Type B pancreatic cell (in vitro differentiated cells): ENCODE data around the gene SAMD11. TPM values are rescaled to one million over a fixed set of nuclear protein-coding genes. Genes with fewer than 3 reads are reported as not detected.
A peak's percentile ranks its signal among the peaks of the same experiment; 100 is the strongest.

Source experiments
- DNase-seq: peaks from one replicate; pipeline ENCODE4 v3.0.0; 2021; ENCODE audit warnings: mixed read lengths; ENCODE audit not compliant: unreplicated experiment; ENCODE audit errors: extremely low spot score
- H3K27ac Mint-ChIP-seq: 2 replicates; pipeline ENCODE4 v1.8.0; 2021; ENCODE audit warnings: mild to moderate bottlenecking, mixed read lengths
- H3K27me3 Mint-ChIP-seq: 2 replicates; pipeline ENCODE4 v1.8.0; 2021; ENCODE audit warnings: mixed read lengths
- H3K36me3 Mint-ChIP-seq: 2 replicates; pipeline ENCODE4 v1.8.0; 2021; ENCODE audit warnings: mixed read lengths
- H3K4me1 Mint-ChIP-seq: one replicate; pipeline ENCODE4 v1.8.0; 2021; ENCODE audit warnings: mixed read lengths; ENCODE audit not compliant: unreplicated experiment
- H3K4me3 Mint-ChIP-seq: 2 replicates; pipeline ENCODE4 v1.8.0; 2021; ENCODE audit warnings: mild to moderate bottlenecking, mixed read lengths
- H3K9me3 Mint-ChIP-seq: 2 replicates; pipeline ENCODE4 v1.8.0; 2021; ENCODE audit warnings: mixed read lengths
- total RNA-seq: library from RNA; stranded (reverse); gene quantifications from 2 replicates; pipeline ENCODE4 v1.2.1, GENCODE V29; 2021; ENCODE audit warnings: low replicate concordance
- TF ChIP-seq, protein P1 (sequence below): fragments of 200-600 bp; sonication (generic); conservative IDR thresholded peaks from 2 replicates; pipeline ENCODE4 v1.5.0; 2021; ENCODE audit warnings: antibody characterized with exemption, mild to moderate bottlenecking

The SAMD11 gene
- total RNA-seq, 1 donor from 2014 or later: 50.5 TPM

DNA sequence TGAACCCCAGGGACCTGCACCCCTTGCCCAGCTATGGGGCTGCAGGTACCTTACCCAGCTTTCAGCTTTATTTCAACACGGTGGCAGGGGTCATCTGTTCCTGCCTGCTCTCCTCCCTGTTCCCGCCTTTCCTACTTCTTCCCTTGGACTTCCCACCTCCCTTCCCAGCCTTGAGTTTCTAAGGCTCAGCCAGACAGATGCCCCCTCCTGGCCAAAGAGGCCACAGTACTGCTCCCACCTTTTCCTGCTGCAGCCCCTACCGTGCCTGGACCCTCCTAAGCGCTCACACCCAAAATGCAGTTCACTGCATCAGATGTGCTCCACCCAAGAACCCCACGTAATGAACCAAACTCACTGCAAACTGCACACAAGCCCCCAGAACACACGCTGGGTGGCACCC is 27.6 kb downstream of the SAMD11 start:
- no peaks in the 10 kb centered on the region for H3K4me1 Mint-ChIP-seq
- H3K36me3 Mint-ChIP-seq: peaks cover 17% of the 10 kb centered on the region
- H3K27me3 Mint-ChIP-seq: no peaks in the 10 kb centered on the region
- TF ChIP-seq, protein P1, sequence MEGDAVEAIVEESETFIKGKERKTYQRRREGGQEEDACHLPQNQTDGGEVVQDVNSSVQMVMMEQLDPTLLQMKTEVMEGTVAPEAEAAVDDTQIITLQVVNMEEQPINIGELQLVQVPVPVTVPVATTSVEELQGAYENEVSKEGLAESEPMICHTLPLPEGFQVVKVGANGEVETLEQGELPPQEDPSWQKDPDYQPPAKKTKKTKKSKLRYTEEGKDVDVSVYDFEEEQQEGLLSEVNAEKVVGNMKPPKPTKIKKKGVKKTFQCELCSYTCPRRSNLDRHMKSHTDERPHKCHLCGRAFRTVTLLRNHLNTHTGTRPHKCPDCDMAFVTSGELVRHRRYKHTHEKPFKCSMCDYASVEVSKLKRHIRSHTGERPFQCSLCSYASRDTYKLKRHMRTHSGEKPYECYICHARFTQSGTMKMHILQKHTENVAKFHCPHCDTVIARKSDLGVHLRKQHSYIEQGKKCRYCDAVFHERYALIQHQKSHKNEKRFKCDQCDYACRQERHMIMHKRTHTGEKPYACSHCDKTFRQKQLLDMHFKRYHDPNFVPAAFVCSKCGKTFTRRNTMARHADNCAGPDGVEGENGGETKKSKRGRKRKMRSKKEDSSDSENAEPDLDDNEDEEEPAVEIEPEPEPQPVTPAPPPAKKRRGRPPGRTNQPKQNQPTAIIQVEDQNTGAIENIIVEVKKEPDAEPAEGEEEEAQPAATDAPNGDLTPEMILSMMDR: peak; percentile 62
- no peak overlapping the region for H3K27ac Mint-ChIP-seq
- H3K9me3 Mint-ChIP-seq: no peaks in the 10 kb centered on the region
- no peak overlapping the region for H3K4me3 Mint-ChIP-seq
- no peak for DNase-seq

DNA sequence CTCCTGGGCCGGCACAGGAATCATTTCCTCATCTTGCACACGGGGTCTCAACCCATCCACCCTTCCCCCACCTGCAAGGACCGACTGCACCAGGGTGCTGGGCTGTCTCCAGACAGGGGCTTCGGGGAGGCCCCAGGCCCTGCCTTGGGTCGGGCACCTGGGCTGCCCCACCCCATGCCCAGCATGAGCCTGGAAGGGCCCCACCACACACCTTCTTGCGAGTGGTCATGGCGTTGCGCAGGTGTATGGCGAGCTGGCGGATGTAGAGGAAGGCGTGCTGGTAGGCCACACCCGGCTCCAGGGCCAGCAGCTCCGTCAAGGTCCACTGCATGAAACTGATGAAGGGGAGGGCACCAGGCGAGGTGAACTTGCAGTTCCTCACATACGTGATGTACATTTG is 28.5 kb downstream of the SAMD11 start:
- peaks cover 14% of the 10 kb centered on the region for H3K36me3 Mint-ChIP-seq
- TF ChIP-seq, protein P1: no peak
- no peak overlapping the region for H3K4me3 Mint-ChIP-seq

DNA sequence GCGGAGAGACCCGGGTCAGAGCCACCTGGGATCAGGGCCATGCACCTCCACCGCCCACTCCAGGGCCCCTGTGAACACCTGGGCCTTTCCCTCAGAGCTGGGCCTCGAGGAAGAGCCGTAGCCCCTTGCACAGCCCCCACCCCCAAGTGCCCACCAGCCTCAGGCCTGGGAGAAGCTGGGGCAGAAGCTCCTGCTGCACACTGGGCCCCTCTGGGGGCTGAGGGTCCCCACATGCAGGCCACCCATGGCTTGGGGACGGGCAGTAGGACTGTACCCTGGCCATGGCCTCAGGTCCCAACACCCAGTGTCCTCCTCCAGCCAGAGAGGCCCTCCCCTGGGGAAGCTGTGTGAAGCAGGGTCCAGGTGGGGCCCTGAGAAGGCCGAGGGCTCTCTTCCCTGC is 28.9 kb downstream of the SAMD11 start:
- H3K27me3 Mint-ChIP-seq: no peaks in the 10 kb centered on the region
- H3K4me3 Mint-ChIP-seq: no peak overlapping the region
- no peak overlapping the region for H3K27ac Mint-ChIP-seq
- peaks cover 3% of the 10 kb centered on the region for H3K4me1 Mint-ChIP-seq
- H3K9me3 Mint-ChIP-seq: no peaks in the 10 kb centered on the region
- peaks cover 16% of the 10 kb centered on the region for H3K36me3 Mint-ChIP-seq
- no peak for DNase-seq
- TF ChIP-seq, protein P1: no peak

More for the DNA sequence above, 28.5 kb downstream of the SAMD11 start:
- H3K9me3 Mint-ChIP-seq: no peaks in the 10 kb centered on the region
- no peaks in the 10 kb centered on the region for H3K4me1 Mint-ChIP-seq
- H3K27me3 Mint-ChIP-seq: no peaks in the 10 kb centered on the region
- no peak for DNase-seq
- no peak overlapping the region for H3K27ac Mint-ChIP-seq

DNA sequence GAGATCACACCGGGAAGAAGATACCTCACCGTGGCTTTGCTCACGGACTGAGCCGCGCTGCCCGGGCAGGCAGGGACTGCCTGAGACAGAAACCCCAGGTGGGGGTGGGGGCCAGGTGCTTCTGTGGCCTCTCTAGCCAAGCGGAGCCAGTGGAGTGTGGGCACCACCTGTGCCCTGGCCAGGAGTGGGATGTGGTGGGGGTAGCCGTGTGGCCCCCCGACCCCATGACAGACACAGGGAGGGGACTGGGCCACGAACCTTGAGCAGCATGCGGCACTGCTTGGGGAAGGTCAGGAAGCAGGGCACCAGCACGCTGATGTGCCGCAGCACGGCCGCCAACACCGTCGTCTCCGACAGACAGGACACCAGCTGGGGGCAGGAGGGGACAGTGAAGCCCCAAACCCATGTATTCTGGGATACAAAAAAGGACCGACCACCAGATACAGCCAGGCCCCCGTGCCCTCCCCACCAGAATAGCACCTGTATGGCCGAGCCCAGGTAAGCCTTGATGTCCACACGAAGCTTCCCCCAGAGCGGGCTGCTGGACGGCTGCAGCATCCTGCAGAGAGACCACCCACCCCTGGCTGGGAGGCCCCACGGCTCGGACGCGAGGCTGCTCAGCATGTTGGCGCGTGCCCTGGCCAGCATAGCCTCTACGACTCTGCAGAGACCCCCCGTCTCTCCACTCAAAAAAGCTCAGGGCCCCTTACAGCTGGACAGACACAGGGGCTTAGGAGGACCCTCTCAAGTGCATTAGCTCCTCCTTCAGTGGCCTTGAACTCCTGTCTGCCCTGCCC is 30.0 kb downstream of the SAMD11 start:
- Mint-ChIP-seq H3K27ac (no peak overlapping the region), H3K9me3 (no peaks in the 10 kb centered on the region), H3K4me1 (peaks cover 12% of the 10 kb centered on the region), H3K4me3 (no peak overlapping the region), H3K36me3 (peaks cover 18% of the 10 kb centered on the region), H3K27me3 (no peaks in the 10 kb centered on the region)
- DNase-seq: no peak
- TF ChIP-seq, protein P1: no peak

DNA sequence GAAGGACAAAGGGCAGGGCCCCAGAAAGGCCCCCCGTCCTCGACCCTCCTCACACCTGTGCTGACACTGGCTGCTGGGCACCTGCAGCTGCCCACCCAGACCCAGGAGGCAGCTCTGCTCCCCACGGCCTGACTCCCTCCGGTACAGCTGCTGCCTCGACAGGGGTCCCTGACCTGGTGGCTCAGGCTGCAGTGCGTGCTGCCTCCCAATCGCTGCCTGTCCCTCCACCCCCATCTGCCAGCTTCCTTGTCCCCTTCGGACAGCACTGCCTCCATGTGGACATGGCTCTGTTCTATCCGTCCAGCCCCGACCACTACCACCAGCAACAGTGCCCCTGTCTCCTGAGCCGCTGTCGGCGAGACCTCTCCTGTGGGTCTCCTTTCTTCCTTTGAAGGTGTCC is 31.2 kb downstream of the SAMD11 start:
- Mint-ChIP-seq H3K36me3 (peaks cover 13% of the 10 kb centered on the region), H3K4me1 (peaks cover 12% of the 10 kb centered on the region), H3K27ac (no peak overlapping the region)

More for the DNA sequence above, 31.2 kb downstream of the SAMD11 start:
- H3K27me3 Mint-ChIP-seq: no peaks in the 10 kb centered on the region
- peak overlapping the region; percentile 12 for H3K4me3 Mint-ChIP-seq
- no peaks in the 10 kb centered on the region for H3K9me3 Mint-ChIP-seq
- TF ChIP-seq, protein P1: no peak
- no peak for DNase-seq
